Stimulated activated CD4-positive, alpha-beta T cell treated with anti-CD3 and anti-CD28 coated beads, Interleukin-1b, Interleukin-23, amount 100 ng/mL, for 4 hours (primary cell): ENCODE measurements around the gene ACOT8.
A peak's percentile ranks its signal among the peaks of the same experiment; 100 is the strongest.
"Not testable (repeated sequence)": the region's sequence is repeated elsewhere in the genome, so short reads cannot be mapped to it uniquely, and the experiment has no call there.

Experiments
- DNase-seq, 2 donors: peaks; one replicate each; pipeline ENCODE4 v3.0.0-alpha.2; 2020; ENCODE audit warnings: low read depth in 2 of 2

Gene ACOT8

DNA sequence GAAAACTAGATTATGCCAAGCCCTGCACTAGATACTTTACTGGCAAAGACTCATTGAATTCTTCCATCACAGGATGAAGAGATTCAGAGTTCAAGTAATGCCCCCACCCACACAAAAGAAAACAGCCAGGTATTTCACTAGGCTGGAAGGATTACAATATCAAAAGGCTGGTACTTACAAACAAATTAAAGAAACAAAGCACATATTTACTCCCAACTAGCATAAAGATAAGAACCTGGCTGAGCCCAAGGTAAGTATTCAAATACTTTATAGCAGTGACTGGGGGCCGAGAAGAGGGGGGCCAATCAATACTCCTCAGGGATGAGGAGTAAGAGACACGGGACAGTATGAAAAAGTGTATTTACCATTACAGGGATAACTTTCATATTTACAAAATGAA, 3.7 kb downstream of the ACOT8 start:
- no peak for DNase-seq

DNA sequence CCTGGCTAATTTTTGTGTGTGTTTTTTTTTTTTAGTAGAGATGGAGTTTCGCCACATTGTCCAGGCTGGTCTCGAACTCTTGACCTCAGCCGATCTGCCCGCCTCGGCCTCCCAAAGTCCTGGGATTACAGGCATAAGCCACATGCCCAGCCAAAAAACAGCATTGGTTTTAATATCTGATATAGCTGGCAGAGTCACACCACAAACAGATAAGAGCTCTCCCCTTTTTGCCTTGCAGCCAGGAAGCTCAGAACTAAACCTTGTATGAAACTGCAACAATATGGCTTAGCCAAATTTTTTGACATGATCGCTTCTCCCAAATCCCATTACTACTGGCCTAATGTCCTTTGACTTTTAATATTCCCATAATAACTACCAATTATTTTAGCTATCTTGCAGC, 4.9 kb downstream of the ACOT8 start:
- DNase-seq, result no peak

DNA sequence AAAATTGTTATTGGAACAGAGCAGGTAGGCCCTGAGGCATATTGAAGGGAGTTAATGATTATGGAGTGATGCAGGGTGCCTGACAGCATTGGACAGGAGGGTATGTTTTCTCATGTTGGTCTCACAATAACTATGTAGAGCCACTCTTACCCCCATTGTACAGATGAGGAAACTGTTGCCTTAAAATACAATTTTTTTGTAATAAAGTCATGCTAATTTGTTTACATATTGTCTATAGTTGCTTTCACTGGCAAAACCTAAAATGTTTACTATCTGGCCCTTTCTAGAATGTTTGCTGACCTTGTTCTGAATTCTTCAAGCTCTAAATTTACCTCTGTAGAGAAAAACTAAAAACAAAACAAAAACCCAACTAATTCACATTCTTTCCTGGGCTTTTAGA, 5.7 kb downstream of the ACOT8 start:
- DNase-seq, result no peak

DNA sequence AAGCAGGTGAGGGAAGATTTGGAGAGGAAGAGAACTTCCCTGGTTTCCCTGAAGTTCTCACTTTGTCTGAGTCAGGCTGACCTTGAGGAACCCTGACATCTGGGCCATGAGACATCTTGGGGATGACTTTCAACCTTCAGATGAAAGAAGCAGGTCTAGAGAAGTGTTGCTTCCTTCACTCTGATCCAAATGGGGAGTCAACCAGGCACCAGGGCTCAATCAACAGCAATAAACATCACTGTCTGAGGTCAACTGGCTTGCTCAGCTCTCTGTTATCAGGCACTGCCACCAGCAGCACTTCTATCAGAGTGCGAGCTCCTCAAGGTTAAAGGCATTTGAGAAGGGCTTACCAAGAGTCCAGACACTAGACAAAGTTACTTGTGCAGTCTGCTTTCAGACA, 6.3 kb downstream of the ACOT8 start:
- no peak for DNase-seq

DNA sequence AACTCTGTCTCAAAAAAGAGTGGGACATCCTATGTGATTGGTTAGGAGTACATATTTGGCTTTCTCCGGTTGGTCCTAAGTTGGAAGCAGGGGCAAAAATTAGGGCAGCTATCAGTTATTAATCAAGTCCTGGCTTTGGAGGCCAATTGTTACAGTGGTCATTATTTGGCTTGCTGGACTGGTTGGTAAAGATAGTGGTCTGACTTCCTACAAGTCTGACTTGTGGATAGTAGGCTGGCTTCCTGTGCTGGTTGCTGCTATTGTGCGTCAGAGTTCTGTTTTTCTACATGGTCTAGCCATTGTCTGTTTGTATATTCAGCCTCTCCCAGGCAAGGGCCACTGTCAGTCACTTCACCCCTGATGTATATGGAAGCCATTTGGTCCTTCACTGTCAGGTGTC, 7.0 kb downstream of the ACOT8 start:
- DNase-seq, result no peak

DNA sequence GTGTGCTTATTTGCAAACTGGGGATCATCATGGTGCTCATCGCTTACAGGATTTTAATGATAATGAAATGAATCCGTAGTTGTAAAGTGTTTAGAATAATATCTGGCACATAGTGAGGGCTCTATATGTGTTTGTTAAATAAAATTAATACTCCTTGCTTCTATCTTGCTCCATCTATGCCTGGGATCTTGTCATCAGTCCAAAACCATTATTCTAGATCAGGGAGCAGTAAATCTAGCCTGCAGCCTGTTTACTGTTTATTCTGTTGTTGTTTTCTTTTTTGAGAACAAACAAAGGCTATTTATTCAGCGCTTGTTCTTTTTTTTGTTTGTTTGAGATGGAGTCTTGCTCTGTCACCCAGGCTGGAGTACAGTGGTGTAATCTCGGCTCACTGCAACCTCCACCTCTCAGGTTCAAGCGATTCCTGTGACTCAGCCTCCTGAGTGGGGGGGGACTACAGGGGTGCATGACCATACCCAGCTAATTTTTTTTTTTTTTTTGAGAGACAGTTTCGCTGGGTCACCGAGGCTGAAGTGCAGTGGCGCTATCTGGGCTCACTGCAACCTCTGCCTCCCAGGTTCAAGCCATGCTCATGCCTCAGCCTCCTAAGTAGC, 8.1 kb downstream of the ACOT8 start:
- no peak for DNase-seq

DNA sequence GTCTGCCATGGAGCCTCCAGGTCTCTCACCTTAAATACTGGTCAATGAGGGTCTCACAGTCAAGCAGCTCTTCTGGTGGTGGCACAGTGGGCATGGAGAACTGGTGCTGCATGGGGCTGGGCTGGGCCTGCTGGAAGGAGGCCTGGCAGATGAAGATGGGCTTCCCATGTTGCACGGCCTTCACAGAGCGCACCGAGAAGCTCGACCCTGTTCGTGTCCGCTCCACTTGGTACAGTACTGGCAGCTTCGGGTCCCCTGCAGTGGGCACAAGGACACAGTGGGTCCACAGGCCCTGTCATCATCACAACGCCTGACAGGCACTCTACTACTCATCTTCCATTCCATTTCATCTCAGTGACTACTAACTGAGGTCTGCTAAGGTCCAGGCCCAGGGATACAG, 8.8 kb downstream of the ACOT8 start:
- no peak for DNase-seq

DNA sequence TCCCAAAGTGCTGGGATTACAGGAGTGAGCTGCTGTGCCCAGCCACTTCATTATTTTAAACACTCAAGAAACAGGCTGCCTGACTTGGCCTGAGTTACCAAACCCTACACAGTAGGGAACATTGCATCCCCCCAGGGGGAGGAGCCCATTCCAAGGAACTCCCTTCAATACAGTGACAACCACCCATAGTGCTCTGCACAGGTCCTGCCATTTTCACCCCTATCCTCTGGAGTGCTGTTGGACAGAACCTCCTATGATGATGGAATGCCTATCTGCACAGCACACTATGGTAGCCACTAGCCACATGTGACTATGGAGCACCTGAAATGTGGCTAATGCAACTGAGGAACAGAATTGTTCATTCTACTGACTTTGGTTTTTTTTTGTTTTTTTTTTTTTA, 11.7 kb downstream of the ACOT8 start:
- no peak for DNase-seq

DNA sequence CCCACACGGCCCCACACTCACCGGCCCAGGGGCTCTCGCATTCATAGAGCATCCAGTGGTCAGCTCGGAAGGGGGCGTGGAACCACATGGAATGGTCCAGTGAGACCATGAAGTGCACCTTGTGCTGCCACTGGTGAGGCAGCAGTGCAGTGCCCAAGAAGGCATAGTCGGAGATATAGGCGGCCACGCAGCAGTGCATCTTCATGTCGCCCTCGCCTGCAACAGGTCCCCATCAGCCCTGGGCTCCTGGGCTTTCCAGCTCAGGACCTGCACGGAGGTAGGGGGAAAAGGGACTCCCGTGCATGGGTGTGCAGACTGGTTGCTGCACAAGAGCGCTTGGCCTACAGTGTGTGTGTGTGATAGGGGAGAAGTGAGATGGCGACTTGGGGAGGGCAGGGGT, 13.7 kb downstream of the ACOT8 start:
- no peak for DNase-seq

DNA sequence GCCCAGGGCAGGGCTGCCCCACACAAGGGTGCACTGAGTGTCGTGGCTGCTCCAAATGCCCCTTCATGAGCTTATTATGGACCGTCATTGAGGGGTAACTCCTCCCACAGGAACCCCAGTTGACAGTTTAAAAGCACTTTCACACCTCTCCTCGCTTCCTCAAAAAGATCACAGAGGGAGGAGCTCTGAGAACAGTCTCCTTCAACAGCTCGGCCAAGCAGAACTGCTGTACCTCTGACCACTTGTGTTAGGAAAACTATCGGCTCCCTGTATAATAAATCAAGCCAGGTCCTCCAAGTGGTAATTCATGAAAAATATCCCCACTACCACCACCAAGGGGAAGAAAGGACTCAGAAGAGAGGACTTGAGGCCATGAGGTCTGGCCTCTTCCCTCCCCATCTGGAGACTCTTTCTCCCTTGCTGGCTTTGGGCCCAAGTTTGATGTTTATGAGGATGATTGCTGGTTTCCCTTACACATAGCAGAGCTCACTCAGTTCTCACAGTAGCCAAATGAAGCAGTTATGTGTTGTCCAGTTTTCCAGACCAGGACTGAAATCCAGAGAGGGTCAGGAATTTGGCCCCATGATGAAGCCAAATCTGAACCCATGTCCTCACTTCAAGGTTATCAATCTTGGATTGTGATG, 14.9 kb downstream of the ACOT8 start:
- DNase-seq, result no peak

DNA sequence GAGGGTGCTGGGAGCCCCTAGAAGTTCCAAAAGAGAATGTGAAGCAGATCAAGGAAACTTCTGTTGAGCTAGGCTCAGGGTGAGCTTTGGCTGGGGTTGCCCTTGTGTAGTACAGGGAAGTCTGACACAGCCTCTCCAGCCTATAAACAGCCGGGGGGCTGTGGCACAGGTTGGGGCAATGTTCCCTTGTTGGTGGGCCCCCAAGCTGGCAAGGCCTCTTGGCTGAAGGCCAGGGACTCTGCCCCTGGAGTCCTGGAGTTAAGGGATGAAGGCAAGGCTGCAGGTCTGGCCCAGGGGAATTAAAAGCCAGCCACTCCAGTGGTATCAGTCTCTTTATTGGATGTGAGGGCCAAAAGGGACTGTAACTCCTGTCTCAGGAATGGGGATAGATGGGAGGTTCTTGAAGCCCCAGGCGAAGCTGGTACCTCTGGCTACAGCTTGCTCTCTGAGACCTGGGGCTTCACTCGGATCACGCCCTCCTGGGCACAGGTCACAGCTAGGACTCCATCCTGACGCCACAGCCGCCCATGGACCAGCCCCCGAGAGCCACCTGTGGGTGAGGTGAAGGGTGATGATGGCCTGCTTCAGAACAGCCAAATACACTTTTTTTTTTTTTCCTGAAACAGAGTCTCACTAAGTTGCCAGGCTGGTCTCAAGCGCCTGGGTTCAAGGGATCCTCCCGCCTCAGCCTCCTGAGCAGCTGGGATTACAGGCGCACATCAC, 15.6 kb downstream of the ACOT8 start:
- no peak for DNase-seq

DNA sequence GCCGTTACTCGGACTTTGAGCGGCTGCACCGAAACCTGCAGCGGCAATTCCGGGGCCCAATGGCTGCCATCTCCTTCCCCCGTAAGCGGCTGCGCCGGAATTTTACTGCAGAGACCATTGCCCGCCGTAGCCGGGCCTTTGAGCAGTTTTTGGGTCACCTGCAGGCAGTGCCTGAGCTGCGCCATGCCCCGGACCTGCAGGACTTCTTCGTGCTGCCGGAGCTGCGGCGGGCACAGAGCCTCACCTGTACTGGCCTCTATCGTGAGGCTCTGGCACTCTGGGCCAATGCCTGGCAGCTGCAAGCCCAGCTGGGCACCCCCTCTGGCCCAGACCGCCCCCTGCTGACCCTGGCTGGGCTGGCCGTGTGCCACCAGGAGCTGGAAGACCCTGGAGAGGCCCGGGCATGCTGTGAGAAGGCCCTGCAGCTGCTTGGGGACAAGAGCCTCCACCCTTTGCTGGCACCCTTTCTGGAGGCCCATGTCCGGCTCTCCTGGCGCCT, 16.4 kb downstream of the ACOT8 start:
- DNase-seq, result no peak

DNA sequence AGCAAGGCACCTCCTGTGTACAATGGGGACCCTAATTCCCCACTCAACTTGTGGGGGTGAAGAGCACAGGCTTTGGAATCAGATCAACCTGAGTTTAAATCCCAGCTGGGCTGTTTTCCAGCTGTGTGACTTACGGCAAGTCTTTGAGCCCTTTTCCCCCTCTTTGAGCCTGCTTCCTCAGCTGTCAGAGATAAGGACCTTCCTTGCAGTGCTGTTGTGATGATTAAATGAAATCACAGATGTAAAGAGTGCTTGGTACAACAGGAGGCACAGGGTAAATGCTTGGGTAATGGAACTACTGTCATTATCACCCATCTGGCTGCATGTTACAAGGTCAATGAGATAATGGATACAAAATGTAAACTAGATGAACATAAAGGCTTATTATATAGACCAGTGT, 20.4 kb downstream of the ACOT8 start:
- DNase-seq, result no peak

DNA sequence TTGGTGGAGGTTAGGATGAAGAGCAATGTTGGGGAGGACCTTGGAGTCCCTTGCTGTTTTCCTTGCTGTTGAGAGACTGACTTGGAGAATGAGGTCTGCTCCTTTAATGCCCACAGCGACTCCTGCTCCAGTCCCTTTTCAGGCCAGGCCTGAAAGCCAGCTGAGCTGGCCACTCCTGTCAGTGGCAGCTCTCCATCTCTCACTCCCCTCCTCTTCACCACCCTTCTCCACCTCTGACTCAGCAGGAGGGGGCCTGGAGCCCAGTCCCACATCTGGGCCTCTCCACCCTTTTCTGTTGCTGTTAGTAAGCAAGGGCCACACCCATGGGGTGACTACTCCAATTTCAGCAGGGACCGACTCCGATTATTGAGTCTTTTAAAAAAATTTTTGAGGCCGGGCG, 21.4 kb downstream of the ACOT8 start:
- no peak for DNase-seq

DNA sequence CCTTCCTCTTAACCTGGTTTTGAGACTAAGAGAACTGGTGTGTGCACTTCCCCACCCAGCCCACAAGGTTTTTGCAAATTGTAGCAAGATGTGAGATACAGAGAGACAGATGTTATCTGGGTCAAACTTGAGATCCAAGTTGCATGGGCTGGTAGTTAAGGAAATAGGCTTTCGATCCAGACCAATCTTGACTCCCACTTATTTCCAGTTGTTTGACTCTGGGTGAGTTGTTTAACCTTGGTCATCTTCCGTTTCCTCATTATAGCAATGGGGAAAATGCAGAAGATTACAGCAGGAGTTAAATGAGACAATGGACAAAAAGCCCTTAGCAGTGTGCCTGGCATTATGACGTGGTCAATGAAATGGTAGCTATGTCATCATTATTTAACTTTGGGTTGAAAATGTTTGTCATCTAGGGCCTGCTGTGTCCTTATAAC, 21.8 kb downstream of the ACOT8 start:
- DNase-seq, result no peak

DNA sequence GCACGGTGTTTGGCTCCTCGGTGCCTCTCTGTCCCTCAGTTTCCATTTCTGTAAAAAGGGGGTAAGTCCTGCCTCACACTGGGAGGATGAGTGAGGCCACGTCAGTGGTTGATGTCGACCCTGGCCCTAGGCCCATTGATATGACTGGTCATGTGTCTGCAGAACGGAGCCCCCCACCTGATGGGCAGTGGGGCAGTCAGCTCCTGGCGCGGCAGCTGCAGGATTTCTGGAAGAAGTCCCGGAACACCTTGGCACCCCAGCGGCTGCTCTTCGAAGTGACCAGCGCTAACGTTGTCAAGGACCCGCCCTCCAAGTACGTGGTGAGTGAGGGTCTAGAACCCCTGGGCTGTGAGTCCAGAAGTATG, 22.4 kb downstream of the ACOT8 start:
- no peak for DNase-seq

DNA sequence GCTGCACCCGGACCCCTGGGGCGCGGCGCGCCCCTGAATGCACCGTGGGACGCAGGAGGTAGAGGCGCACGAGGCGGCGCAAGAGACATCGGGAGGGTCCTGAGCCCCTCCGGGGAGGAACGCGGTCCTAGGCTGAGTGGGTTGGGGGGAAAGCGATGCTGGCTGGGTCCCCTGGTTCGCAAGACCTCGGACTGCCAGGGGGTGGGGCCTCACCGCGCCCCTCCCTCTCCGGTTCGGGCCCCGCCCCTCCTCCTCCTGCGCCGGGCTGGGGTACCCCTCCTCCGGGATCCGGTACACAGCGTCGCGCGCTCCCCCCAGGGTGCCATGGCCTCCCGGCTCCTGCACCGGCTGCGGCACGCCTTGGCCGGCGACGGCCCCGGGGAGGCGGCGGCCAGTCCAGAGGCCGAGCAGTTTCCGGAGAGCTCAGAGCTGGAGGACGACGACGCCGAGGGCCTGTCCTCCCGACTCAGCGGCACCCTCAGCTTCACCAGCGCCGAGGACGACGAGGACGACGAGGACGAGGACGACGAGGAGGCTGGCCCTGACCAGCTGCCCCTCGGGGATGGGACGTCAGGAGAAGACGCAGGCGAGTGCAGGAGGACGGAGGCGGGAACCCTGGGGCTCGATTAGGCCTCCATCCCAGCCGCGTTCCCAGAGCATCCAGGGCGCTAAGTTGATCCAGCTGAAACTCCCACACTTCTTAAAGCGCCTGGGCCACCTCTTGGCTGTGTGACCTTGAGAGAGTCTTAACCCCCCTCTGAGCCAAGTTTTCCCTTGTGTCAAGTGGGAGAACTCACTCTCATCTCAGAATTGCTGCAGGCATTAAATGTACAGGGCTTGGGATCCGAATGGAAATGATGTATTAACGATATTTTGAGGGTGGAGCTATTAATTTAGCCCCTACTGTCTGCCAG, 23.1 kb downstream of the ACOT8 start:
- peak; percentile 25 to 48 for DNase-seq

DNA sequence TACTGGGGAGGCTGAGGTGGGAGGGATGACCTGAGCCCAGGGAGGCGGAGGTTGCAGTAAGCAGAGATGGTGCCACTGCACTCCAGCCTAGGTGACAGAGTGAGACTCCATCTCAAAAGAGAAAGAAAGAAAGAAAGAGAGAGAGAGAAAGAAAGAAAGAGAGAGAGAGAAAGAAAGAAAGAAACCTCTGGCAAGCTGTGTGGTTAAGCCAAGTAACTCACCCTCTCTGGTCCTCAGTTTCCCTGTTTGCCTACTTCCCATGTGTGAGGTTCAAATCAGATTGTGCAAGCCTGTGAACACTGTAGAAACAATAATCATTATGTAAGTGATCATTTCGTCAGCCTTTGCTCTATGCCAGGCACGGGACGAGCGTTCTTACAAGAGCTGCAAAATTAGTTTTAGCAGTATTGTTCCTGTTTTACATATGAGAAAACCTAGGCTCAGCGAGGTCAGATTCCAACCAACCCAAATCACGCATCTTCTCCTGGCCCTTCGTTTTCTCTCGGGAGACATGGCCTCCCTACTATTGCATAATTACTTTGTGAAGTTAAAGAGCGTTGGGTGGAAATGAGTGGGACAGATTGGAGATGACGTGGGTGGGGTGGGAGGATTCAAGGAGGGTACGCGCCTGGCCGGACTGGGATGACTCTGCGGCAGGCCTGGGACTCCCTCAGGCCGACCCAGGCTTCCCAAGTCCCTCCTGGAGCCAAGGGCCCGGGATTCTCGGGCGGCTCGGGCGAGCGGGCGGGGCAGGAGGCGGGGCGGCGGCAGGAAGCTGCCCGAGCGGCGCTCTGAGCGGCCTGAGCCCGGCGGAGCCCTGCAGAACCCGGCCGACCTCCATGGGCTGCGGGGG, 23.9 kb downstream of the ACOT8 start, which contains the start of gene SNX21:
TSS of gene SNX21 (plus strand) at position 770 of the 853 bp plus-strand sequence. CDS start 121 bp downstream, outside the sequence.
- no peak for DNase-seq

DNA sequence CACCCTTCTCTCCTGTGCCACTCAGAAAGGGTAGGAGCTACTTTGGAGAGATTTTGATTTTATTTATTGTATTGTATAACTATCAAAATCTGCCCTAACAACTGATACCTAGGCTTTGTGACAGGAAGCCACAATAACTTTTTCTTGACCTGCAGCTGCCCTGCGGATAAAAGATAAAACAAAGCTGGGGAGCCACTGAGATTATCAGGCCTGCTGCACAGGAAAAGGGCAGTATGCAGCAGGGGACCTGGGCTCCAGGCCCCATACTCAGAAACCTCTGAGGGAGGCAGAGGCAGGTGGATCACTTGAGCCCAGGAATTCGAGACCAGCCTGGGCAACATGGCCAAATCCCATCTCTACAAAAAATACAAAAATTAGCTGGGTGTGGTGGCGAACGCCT, 24.6 kb downstream of the ACOT8 start:
- DNase-seq, result no peak

DNA sequence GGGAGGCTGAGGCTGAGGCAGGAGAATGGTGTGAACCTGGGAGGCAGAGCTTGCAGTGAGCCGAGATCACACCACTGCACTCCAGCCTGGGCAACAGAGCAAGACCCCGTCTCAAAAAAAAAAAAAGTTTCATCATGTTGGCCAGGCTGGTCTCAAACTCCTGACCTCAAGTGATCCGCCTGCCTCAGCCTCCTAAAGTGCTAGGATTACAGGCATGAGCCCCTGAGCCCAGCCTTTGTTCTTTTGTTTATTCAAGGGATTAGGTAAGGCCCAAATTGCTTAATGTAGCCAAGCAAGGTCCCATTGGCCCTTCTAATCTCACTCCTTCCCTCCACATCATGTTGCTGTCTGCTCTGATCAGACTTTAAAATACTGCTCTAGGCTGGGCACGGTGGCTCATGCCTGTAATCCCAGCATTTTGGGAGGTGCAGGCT, 27.5 kb downstream of the ACOT8 start:
- DNase-seq, result not testable (repeated sequence)

DNA sequence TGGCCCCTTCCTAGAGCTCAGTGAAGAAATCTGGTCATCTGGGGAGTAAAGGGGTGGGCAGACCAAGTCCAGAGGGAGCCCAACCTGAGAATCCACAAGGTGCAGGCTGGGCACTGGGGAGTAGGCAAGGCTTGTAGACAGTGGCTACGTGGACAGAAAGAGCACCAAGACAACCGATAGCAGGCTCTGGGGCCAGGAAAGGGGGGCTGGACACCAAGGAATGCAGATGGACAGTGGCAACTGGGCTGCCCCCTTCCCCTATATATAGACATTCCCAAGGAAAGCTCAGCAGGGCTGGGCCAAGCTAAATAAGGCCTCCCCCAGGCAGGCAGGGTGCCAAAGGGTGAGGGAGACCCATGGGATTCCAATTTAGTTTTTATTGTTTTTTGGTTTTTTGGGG, 28.6 kb downstream of the ACOT8 start:
- no peak for DNase-seq
